ENCODE data around the gene DEFB116. TPM values are rescaled to one million over a fixed set of nuclear protein-coding genes. Genes with fewer than 3 reads are reported as not detected.

Gene DEFB116, protein sequence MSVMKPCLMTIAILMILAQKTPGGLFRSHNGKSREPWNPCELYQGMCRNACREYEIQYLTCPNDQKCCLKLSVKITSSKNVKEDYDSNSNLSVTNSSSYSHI
- total RNA-seq = not detected in 2 replicates

DNA sequence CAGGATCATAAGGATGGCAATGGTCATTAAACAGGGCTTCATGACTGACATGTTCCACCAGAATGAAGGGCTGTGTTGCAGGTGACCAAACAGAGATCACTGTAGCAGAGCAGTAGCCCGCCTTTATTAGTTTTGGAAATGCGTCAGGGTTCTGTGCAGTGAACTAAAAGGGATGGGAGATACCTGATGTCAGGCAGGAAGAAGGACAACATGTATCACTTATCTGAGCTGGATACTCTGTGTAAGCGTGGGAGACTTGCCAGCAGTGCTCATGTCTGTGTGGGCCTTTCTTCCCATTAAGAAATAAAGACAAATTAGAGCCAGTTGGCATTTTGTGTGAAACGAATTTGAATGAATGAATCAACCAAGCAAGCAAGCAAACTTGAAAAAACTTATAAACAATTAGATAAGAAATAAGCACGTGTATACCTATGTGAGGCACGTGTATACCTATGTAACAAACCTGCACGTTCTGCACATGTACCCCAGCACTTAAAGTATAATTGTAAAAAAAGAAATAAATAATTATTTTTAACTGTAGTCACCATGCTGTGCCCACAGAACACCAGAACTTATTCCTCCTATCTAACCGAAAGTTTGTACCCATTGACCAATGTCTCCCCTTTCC is at the start of gene DEFB116:
DEFB116 (minus strand) TSS at position 51 of the 628 bp plus-strand sequence; CDS start at position 51, 0 bp downstream.

DNA sequence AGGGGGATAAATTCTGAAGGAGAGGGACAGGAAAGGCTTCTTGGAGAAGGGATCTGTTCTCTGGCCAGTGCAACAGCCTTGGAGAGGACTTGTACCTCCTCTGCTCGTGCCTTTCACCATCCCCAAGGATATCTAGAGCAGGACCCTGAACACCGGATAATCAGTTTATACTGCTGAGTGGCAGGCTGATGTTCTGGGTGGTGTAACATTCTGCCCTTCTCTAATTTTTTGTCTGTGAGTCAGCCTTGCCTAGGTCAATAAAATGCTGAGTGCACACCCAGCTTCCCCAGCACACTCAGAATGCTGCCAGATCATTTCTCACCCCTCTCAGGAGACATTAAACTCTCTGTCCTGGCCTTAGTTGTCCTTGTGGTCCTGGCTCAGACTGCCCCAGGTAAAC is 51.0 kb downstream of the DEFB116 start, which contains the start of gene DEFB115:
DEFB115 (plus strand) TSS at position 301 of the 400 bp plus-strand sequence; CDS start at position 301, 0 bp downstream.

Small RNAs within 50 kb of the gene (small RNA-seq; reads per million reads assigned to genes)
- gene RNA5SP480 (ENCODE audit: low replicate concordance) = not detected

Other genes starting within 250 kb of the DEFB116 start
- not detected in 2 replicates for gene DEFB115, start 50.9 kb downstream of the DEFB116 start, total RNA-seq
- not detected in 2 replicates for gene DEFB118, start 60.0 kb upstream of the DEFB116 start, total RNA-seq
- not detected in 2 replicates for gene DEFB119, start 82.0 kb upstream of the DEFB116 start, total RNA-seq
- gene DEFB121, start 97.6 kb upstream of the DEFB116 start, total RNA-seq = not detected in 2 replicates
- gene DEFB123, start 132.0 kb upstream of the DEFB116 start, total RNA-seq = not detected in 2 replicates
- gene DEFB124, start 166.5 kb upstream of the DEFB116 start, total RNA-seq = not detected in 2 replicates
- gene REM1, start 166.7 kb upstream of the DEFB116 start, total RNA-seq = not detected in 2 replicates
- gene HM13, start 205.9 kb upstream of the DEFB116 start, total RNA-seq = 132 and 202 TPM in 2 replicates

All from placental pericyte (primary cell).